Measurements from ENCODE around the gene LYZL6. TPM values are rescaled to one million over a fixed set of nuclear protein-coding genes. Genes with fewer than 3 reads are reported as not detected.

Gene LYZL6
- total RNA-seq, 1 donor from 2014 or later = not detected

DNA sequence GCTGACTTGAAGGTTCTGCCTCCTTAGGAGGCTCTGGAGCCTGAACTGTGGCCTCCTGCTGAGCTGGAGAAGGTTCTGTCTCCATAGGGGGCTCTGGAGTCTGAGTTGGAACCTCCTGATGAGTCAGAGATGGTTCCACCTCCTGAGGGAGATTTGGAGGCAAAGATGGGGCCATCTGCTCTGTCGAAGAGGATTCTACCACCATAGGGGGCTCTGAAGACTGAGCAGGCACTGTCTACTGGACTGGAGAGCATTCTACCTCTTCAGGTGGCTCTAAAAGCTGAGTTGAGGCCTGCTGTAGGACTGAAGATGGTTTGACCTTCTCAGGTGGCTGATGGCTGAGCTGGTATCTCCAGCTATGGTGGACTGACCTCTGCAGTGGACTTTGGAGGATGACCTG is 29.2 kb downstream of the LYZL6 start:
- no peak overlapping the region for H3K27ac ChIP-seq (replicated peaks)
- H3K4me1 ChIP-seq = no peaks in the 10 kb centered on the region
- TF ChIP-seq CTCF (IDR thresholded peaks at IDR 0.05; ENCODE audit: borderline replicate concordance) = no peak
- peaks cover 4% of the 10 kb centered on the region for H3K27me3 ChIP-seq (ENCODE audit: low read depth)
- no peaks in the 10 kb centered on the region for H3K36me3 ChIP-seq
- no peak for DNase-seq
- no peaks in the 10 kb centered on the region for H3K9me3 ChIP-seq (replicated peaks)
- intact Hi-C loops (cut with micrococcal nuclease) = no loop called here
- H3K4me3 ChIP-seq = no peak overlapping the region

DNA sequence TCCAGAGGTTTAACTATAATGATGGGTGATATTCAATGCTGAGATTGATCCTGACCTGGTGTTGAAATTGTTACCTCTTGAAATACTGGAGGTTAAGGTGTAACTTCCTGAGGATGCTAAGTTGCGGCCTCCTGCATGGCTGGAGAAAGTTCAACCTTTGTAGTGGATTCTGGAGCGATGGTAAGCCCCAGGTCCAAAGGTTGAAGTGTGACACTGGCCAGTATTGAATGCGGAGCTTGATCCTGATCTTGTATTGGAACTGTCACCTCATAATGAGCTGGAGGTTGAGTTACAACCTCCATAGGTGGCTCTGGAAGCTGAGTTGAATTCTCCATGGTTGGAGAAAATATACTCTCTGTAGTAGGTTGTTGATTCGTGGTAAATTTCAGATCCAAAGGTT is 29.9 kb downstream of the LYZL6 start:
- DNase-seq = no peak
- Histone ChIP-seq H3K4me1 (no peaks in the 10 kb centered on the region), H3K9me3 (replicated peaks) (no peaks in the 10 kb centered on the region), H3K4me3 (no peak overlapping the region), H3K27me3 (ENCODE audit: low read depth) (peaks cover 4% of the 10 kb centered on the region), H3K36me3 (no peaks in the 10 kb centered on the region), H3K27ac (replicated peaks) (no peak overlapping the region)
- intact Hi-C loops (cut with micrococcal nuclease) = no loop called here
- no peak for TF ChIP-seq CTCF (IDR thresholded peaks at IDR 0.05; ENCODE audit: borderline replicate concordance)

GRCh38 chr17:35912942-35913341 is 30.6 kb downstream of the LYZL6 start:
- no peaks in the 10 kb centered on the region for H3K36me3 ChIP-seq
- H3K4me1 ChIP-seq = no peaks in the 10 kb centered on the region
- no peaks in the 10 kb centered on the region for H3K9me3 ChIP-seq (replicated peaks)
- peaks cover 4% of the 10 kb centered on the region for H3K27me3 ChIP-seq (ENCODE audit: low read depth)
- H3K4me3 ChIP-seq = no peak overlapping the region
- no peak for TF ChIP-seq CTCF (IDR thresholded peaks at IDR 0.05; ENCODE audit: borderline replicate concordance)
- DNase-seq = no peak
- H3K27ac ChIP-seq (replicated peaks) = no peak overlapping the region
- intact Hi-C loops (cut with micrococcal nuclease) = no loop called here

GRCh38 chr17:35912339-35912912 is 31.1 kb downstream of the LYZL6 start:
- no peak for TF ChIP-seq CTCF (IDR thresholded peaks at IDR 0.05; ENCODE audit: borderline replicate concordance)
- Histone ChIP-seq H3K9me3 (replicated peaks) (no peaks in the 10 kb centered on the region), H3K27me3 (ENCODE audit: low read depth) (peaks cover 4% of the 10 kb centered on the region), H3K4me3 (no peak overlapping the region), H3K36me3 (no peaks in the 10 kb centered on the region), H3K4me1 (no peaks in the 10 kb centered on the region), H3K27ac (replicated peaks) (no peak overlapping the region)
- no peak for DNase-seq
- intact Hi-C loops (cut with micrococcal nuclease) = no loop called here

DNA sequence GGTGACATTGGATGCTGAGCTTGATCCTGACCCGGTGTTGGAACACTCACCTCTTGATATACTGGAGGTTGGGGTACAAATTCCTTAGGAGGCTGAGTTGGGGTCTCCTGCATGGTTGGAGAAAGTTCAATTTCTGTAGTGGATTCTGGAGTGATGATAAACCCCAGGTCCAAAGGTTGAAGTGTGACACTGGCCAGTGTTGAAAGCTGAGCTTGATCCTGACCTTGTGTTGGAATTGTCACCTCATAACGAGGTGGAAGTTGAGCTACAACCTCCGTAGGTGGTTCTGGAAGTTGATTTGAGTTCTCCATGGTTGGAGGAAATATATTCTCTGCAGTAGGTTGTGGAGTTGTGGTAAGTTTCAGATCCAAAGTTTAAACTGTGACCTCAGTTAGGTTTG is 34.1 kb downstream of the LYZL6 start:
- H3K27ac ChIP-seq (replicated peaks) = no peak overlapping the region
- H3K4me3 ChIP-seq = no peak overlapping the region
- no peaks in the 10 kb centered on the region for H3K4me1 ChIP-seq
- TF ChIP-seq CTCF (IDR thresholded peaks at IDR 0.05; ENCODE audit: borderline replicate concordance) = no peak
- no peak for DNase-seq
- no peaks in the 10 kb centered on the region for H3K9me3 ChIP-seq (replicated peaks)
- intact Hi-C loops (cut with micrococcal nuclease) = no loop called here
- no peaks in the 10 kb centered on the region for H3K36me3 ChIP-seq
- H3K27me3 ChIP-seq (ENCODE audit: low read depth) = peaks cover 20% of the 10 kb centered on the region

All from left ventricle myocardium inferior (tissue), 1 donor.